Heart right ventricle (tissue), 16 donors: Measurements from ENCODE around the gene PLCB3. TPM values are rescaled to one million over a fixed set of nuclear protein-coding genes. Genes with fewer than 3 reads are reported as not detected.

ENCODE experiments used
- ATAC-seq, 8 donors: fragments of 200-7000 bp; cut with Tn5 transposase; one replicate each; pipeline ENCODE4 v1.9.1; 2020; ENCODE audit warnings: mild to moderate bottlenecking in 8 of 8, moderate library complexity in 8 of 8, moderate number of reproducible peaks in 1 of 8
- DNase-seq, 2 donors: peaks; one replicate each; pipeline ENCODE4 v3.0.0-alpha.2; 2020
- H3K27ac ChIP-seq, 10 donors: fragments of 200-600 bp; sonication (generic) in 2 of 10; one replicate each; pipeline versions ENCODE4 v1.5.0 to v1.8.0; 2020 to 2022; ENCODE audit warnings: mild to moderate bottlenecking in 3 of 10
- H3K27me3 ChIP-seq, 7 donors: fragments of 200-600 bp; one replicate each; pipeline ENCODE4 v1.8.0; 2021 to 2022; ENCODE audit warnings: mild to moderate bottlenecking in 2 of 7
- H3K36me3 ChIP-seq, 9 donors: fragments of 200-600 bp; sonication (generic) in 1 of 9; one replicate each; pipeline versions ENCODE4 v1.5.0 to v1.8.0; 2020 to 2022; ENCODE audit warnings: mild to moderate bottlenecking in 2 of 9
- H3K4me1 ChIP-seq, 9 donors: fragments of 200-600 bp; sonication (generic) in 1 of 9; one replicate each; pipeline versions ENCODE4 v1.5.0 to v1.8.0; 2020 to 2022; ENCODE audit warnings: mild to moderate bottlenecking in 4 of 9
- H3K4me3 ChIP-seq, 10 donors: fragments of 200-600 bp; sonication (generic) in 2 of 10; one replicate each; pipeline versions ENCODE4 v1.5.0 to v1.8.0; 2020 to 2022; ENCODE audit warnings: mild to moderate bottlenecking in 7 of 10, moderate library complexity in 2 of 10
- H3K9me3 ChIP-seq, 11 donors: fragments of 200-600 bp in 10 of 11; sonication (generic) in 2 of 11; one replicate each; pipeline versions ENCODE4 v1.5.0 to v1.8.0; 2013 to 2022; ENCODE audit warnings: mild to moderate bottlenecking in 2 of 11, control low read depth in 1 of 11, moderate library complexity in 1 of 11
- CTCF ChIP-seq, 9 donors: fragments of 200-600 bp; sonication (generic) in 2 of 9; IDR thresholded peaks; one replicate each; pipeline versions ENCODE4 v1.5.0 to v1.8.0; 2021 to 2022; ENCODE audit warnings: antibody characterized with exemption in 9 of 9, mild to moderate bottlenecking in 5 of 9, moderate library complexity in 1 of 9
- whole genome bisulfite sequencing, 2 donors: extraction: QIAGEN DNeasy Blood & Tissue Kit; methylation state at CpG; one replicate each; pipeline ENCODE4 v1.1.7; 2013; ENCODE audit warnings: inconsistent platforms in 1 of 2; 5-methylcytosine and 5-hydroxymethylcytosine counted together
- intact Hi-C, 10 donors: fragments of 100-400 bp; cut with DNase I; formaldehyde crosslinking; loops; one replicate each; pipeline versions ENCODE4 v1.11.1 to v1.14.2; 2022
- polyA plus RNA-seq, 2 donors: library from polyadenylated mRNA; stranded (reverse); fragments of 200-250 nt; gene quantifications; one replicate each; pipeline ENCODE4 v1.2.3, GENCODE V29; 2013
- total RNA-seq, 10 donors: library from RNA; stranded (reverse); fragmentation: NEBNext Ultra II Directional in 3 of 10; extraction: Animal tissue kit (Norgen Biotek cat#: 25700) in 3 of 10; gene quantifications; one replicate each; pipeline versions ENCODE4 v1.2.1 to v1.2.4, GENCODE V29; 2021 to 2023
- donor health status: Arrhythmogenic right ventricular cardiomyopathy.
- donor health status: ischemic (EF 13 %, LVEDD 7.1; RV severe dilation, severe dysfunction).
- donor health status: healthy with polysubstance abuse.
- donor health status: DM: no; HTN: yes; CAD: no.
- donor health status: DM: no; HTN: no; CAD: no.
- donor health status: ischemic (EF 25% LVEDD 6.9; RV normal size, moderate dysfunction).
- donor health status: ischemic (EF 25% LVEDD 5.7; RV mildly dilated, moderate dysfunction).
- donor health status: healthy.
- donor health status: DM: yes; HTN: yes; CAD: no.
- donor health status: Ischemic cardiomyopathy.
- donor health status: ischemic (EF 35%, LVEDD 5.7; RV mildly dilated, moderate dysfunction).
- donor health status: nonischemic (EF 11% LVEDD 7.7; RV severe dilation, severe dysfunction).
- donor health status: DM: yes; HTN: yes; CAD: no.
- donor health status: PGD.
- donor health status: ischemic (EF 29% LVEDD 5.4; RV normal size, mild dysfunction).
- donor health status: nonischemic (EF 23%, LVEDD 6.1; RV moderate dilation, normal function).

The PLCB3 gene
- total and polyA plus RNA-seq, 12 donors, result 5.8 to 13.3 (median 8.9) TPM

DNA sequence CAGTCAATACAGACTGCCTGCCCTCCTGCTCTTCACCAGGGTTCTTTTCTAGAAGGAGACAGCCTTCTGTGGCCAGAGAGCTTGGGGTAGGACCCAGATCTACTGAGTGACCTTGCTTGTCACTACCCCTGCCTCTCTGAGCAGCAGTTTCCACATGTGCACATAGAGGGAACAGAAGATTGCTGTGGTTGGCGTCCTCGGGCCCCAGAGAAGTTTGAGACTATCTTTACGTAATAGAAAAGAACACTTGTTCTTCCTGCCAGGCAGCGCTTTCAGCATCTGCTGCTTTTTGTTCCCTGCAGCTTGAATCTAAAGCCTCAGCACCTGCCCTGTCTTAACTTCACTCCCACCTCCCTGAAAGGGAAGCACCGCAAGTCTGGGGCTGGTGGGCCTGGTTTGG is 12.3 kb upstream of the PLCB3 start:
- Histone ChIP-seq H3K9me3 (no peaks in the 10 kb centered on the region), H3K27me3 (no peaks in the 10 kb centered on the region), H3K27ac (peak overlapping the region in 7 of 10 donors; percentile 6 to 100 (median 98)), H3K36me3 (peaks cover 0 to 42% (median 10%) of the 10 kb centered on the region in 9 donors), H3K4me3 (no peak overlapping the region), H3K4me1 (peaks cover 13 to 67% (median 36%) of the 10 kb centered on the region in 9 donors)
- DNase-seq (no peak), ATAC-seq (no peak)
- TF ChIP-seq CTCF (IDR thresholded peaks at IDR 0.05), result no peak
- intact Hi-C loops, result no loop called here
- WGBS, 2 donors, result 81 to 91% methylated on average over 5 of the region's 5 CpGs

DNA sequence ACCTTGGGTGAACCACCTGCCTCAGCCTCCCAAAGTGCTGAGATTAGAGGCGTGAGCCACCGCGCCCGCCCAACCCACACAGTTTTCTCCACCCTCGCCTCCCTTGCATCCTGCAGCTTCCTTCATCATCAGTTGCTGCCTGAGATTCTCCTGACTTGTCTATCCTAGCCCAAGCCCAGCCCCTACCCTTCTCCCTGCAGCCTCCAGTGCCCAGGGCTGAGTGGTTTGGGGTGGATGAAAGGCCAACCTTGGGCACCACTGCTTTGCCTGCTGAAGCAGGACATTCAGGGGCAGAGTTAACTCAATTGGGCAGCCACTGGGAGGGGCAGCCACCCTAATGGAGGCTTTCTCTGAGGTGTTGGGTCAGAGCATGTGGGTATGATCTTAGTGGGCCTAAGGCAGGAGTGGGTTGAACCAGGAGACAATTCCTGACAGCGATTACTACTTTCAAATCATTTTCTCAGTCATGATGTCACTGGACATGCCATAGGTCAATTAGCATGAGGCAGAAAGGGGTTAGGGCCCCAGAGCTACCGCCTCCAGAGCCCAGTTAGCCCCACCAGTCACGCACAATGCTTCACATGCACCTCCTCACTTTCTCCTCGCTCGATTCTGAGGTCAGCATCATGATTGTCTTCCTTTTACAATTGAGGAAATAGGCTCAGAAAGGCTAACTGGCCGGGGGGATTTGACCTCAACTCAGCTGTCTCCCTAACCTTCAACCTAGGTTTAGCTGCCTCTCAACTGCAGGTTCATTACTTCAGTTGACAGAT is 11.5 kb upstream of the PLCB3 start:
- intact Hi-C loops, result loop anchor here in 1 of 10 donors (2.0 kb wide), 1 partner anchor 31 kb away; no protein-coding TSS in a partner anchor
- WGBS, 2 donors, result 85 to 87% methylated on average over 11 of the region's 11 CpGs
- peak overlapping the region; percentile 33 to 99 (median 88) for H3K4me3 ChIP-seq
- peaks cover 13 to 68% (median 35%) of the 10 kb centered on the region in 9 donors for H3K4me1 ChIP-seq
- no peaks in the 10 kb centered on the region for H3K27me3 ChIP-seq
- ATAC-seq (no peak), DNase-seq (no peak)
- no peak for TF ChIP-seq CTCF (IDR thresholded peaks at IDR 0.05)
- H3K9me3 ChIP-seq, result no peaks in the 10 kb centered on the region
- peak overlapping the region; percentile 90 to 100 (median 98) for H3K27ac ChIP-seq
- H3K36me3 ChIP-seq, result peaks cover 0 to 49% (median 14%) of the 10 kb centered on the region in 9 donors

- TF ChIP-seq CTCF (IDR thresholded peaks at IDR 0.05), result no peak
- peak; percentile 96 to 98 for DNase-seq
- 1 to 2% methylated on average over 58 of the region's 58 CpGs for WGBS, 2 donors
- Histone ChIP-seq H3K36me3 (peaks cover 0 to 50% (median 14%) of the 10 kb centered on the region in 9 donors), H3K4me3 (peak within 1 kb of the TSS; percentile 73 to 99 (median 88)), H3K4me1 (peaks cover 11 to 68% (median 35%) of the 10 kb centered on the region in 9 donors), H3K9me3 (no peaks in the 10 kb centered on the region), H3K27me3 (no peaks in the 10 kb centered on the region), H3K27ac (peak within 1 kb of the TSS; percentile 95 to 100 (median 98))
- ATAC-seq, result peak; percentile 75 to 84 (median 80)
- intact Hi-C loops, result loop anchor here in 3 of 10 donors (1.0 to 2.0 kb wide), 2 partner anchors 30 kb away; no protein-coding TSS in a partner anchor
Measured at GRCh38 chr11:64240435-64241240, 10.7 kb upstream of the PLCB3 start, which contains the start of gene FKBP2. Gene FKBP2, plus strand, starts transcription at chr11:64241095. Its CDS starts 1,293 bp downstream, at chr11:64242388.

GRCh38 chr11:64241241-64241490 is 10.2 kb upstream of the PLCB3 start:
- intact Hi-C loops, result loop anchor here in 3 of 10 donors (1.0 to 2.0 kb wide), 2 partner anchors 29 to 30 kb away; no protein-coding TSS in a partner anchor
- Histone ChIP-seq H3K4me1 (peaks cover 15 to 66% (median 38%) of the 10 kb centered on the region in 9 donors), H3K4me3 (peak overlapping the region; percentile 33 to 99 (median 88)), H3K36me3 (peaks cover 0 to 48% (median 14%) of the 10 kb centered on the region in 9 donors), H3K27ac (peak overlapping the region; percentile 90 to 100 (median 98)), H3K27me3 (no peaks in the 10 kb centered on the region), H3K9me3 (no peaks in the 10 kb centered on the region)
- ATAC-seq (peak; percentile 82 to 94 (median 90)), DNase-seq (peak; percentile 100)
- TF ChIP-seq CTCF (IDR thresholded peaks at IDR 0.05), result no peak
- WGBS, 2 donors, result 0 to 1% methylated on average over 22 to 23 of the region's 24 CpGs
